Small intestine (tissue), 16 donors: ENCODE data around the gene CNDP2. TPM values are rescaled to one million over a fixed set of nuclear protein-coding genes. Genes with fewer than 3 reads are reported as not detected.

Experiments
- DNase-seq, 2 donors: peaks; one replicate each; pipeline versions ENCODE4 v3.0.0 to v3.0.0-alpha.2; 2013
- FAIRE-seq: peaks from 2 replicates; lab custom pipeline; 2012; peaks lifted over from hg19 to GRCh38; lab: Jason Lieb, UNC
- H3K27ac ChIP-seq, 3 donors: one replicate each; pipeline ENCODE4 v1.5.1; 2013; ENCODE audit warnings: low read length in 2 of 3, mild to moderate bottlenecking in 2 of 3, control low read depth in 1 of 3, inconsistent platforms in 1 of 3, low read depth in 1 of 3, moderate library complexity in 1 of 3
- H3K27me3 ChIP-seq, 3 donors: one replicate each; pipeline ENCODE4 v1.6.1; 2013; ENCODE audit warnings: low read length in 3 of 3, inconsistent platforms in 1 of 3; ENCODE audit not compliant: control insufficient read depth in 3 of 3, insufficient read depth in 3 of 3
- H3K36me3 ChIP-seq, 3 donors: one replicate each; pipeline ENCODE4 v1.6.1; 2013; ENCODE audit warnings: low read length in 3 of 3, inconsistent platforms in 1 of 3, low read depth in 1 of 3, mild to moderate bottlenecking in 1 of 3, moderate library complexity in 1 of 3; ENCODE audit not compliant: control insufficient read depth in 3 of 3, insufficient read depth in 2 of 3
- H3K4me1 ChIP-seq, 3 donors: one replicate each; pipeline ENCODE4 v1.6.1; 2013; ENCODE audit warnings: low read length in 2 of 3, inconsistent platforms in 1 of 3, low read depth in 1 of 3, mild to moderate bottlenecking in 1 of 3, moderate library complexity in 1 of 3; ENCODE audit not compliant: control insufficient read depth in 3 of 3, insufficient read depth in 2 of 3
- H3K4me3 ChIP-seq, 3 donors: one replicate each; pipeline ENCODE4 v1.5.1; 2013; ENCODE audit warnings: low read length in 3 of 3, control low read depth in 1 of 3, inconsistent platforms in 1 of 3, low read depth in 1 of 3, mild to moderate bottlenecking in 1 of 3, moderate library complexity in 1 of 3
- H3K9me3 ChIP-seq, 2 donors: one replicate each; pipeline ENCODE4 v1.6.1; 2013; ENCODE audit warnings: low read depth in 1 of 2, low read length in 1 of 2; ENCODE audit not compliant: control insufficient read depth in 2 of 2, insufficient read depth in 1 of 2
- WGBS, 3 donors: extraction: QIAGEN DNeasy Blood & Tissue Kit; methylation state at CpG; one replicate each; pipeline ENCODE4 v1.1.7; 2013; 5-methylcytosine and 5-hydroxymethylcytosine counted together
- long read RNA-seq, 10 donors: transcript quantifications; one replicate each; lab custom pipeline, GENCODE V29; 2026
- polyA plus RNA-seq, 4 donors: library from polyadenylated mRNA; stranded (reverse) in 3 of 4; unstranded in 1 of 4; fragments of 200-250 nt in 3 of 4; fragments of 120-200 nt in 1 of 4; gene quantifications; one replicate each; pipeline versions ENCODE4 v1.2.1 to v1.2.3, GENCODE V29; 2013
- donor health status: healthy with polysubstance abuse.
- donor health status: control.
- donor health status: control.
- donor health status: Bipolar disorder and iron deficiency.
- donor health status: healthy.

The CNDP2 gene
- polyA plus RNA-seq, result 100 to 1,000 TPM; 215 to 423 (median 327) TPM
- long read RNA-seq, donor 1, result 0 reads
- long read RNA-seq, donor 2, full-length matches to known transcripts, result 17 of 45 reads
- long read RNA-seq, donor 2, partial matches to known transcripts, result 28 of 45 reads
- long read RNA-seq, donor 2, other reads (novel, unspliced or antisense), result 0 of 45 reads
- long read RNA-seq, donor 3, full-length matches to known transcripts, result 17 of 48 reads
- long read RNA-seq, donor 3, partial matches to known transcripts, result 31 of 48 reads
- long read RNA-seq, donor 3, other reads (novel, unspliced or antisense), result 0 of 48 reads
- long read RNA-seq, donor 4, partial matches to known transcripts, result 0 of 1 reads
- long read RNA-seq, donor 4, other reads (novel, unspliced or antisense), result 0 of 1 reads
- long read RNA-seq, donor 5, full-length matches to known transcripts, result 4 of 9 reads
- long read RNA-seq, donor 5, partial matches to known transcripts, result 5 of 9 reads
- long read RNA-seq, donor 5, other reads (novel, unspliced or antisense), result 0 of 9 reads
- long read RNA-seq, donor 6, full-length matches to known transcripts, result 19 of 28 reads
- long read RNA-seq, donor 6, partial matches to known transcripts, result 9 of 28 reads
- long read RNA-seq, donor 6, other reads (novel, unspliced or antisense), result 0 of 28 reads
- long read RNA-seq, donor 7, full-length matches to known transcripts, result 16 of 37 reads
- long read RNA-seq, donor 7, partial matches to known transcripts, result 21 of 37 reads
- long read RNA-seq, donor 7, other reads (novel, unspliced or antisense), result 0 of 37 reads
- long read RNA-seq, donor 8, result 0 reads
- long read RNA-seq, donor 9, full-length matches to known transcripts, result 6 of 6 reads
- long read RNA-seq, donor 9, partial matches to known transcripts, result 0 of 6 reads
- long read RNA-seq, donor 9, other reads (novel, unspliced or antisense), result 0 of 6 reads
- long read RNA-seq, donor 10, full-length matches to known transcripts, result 20 of 38 reads
- long read RNA-seq, donor 10, partial matches to known transcripts, result 18 of 38 reads
- long read RNA-seq, donor 10, other reads (novel, unspliced or antisense), result 0 of 38 reads

- H3K27me3 ChIP-seq, result no peaks in the 10 kb centered on the region
- peaks cover 0 to 14% (median 0%) of the 10 kb centered on the region in 3 donors for H3K36me3 ChIP-seq
- peaks cover 6 to 30% (median 19%) of the 10 kb centered on the region in 3 donors for H3K4me1 ChIP-seq
- 0% methylated on average over 61 to 71 of the region's 71 CpGs for WGBS, 3 donors
- H3K9me3 ChIP-seq, result peaks cover 0 to 8% of the 10 kb centered on the region in 2 donors
- H3K4me3 ChIP-seq, result peak within 1 kb of the TSS; percentile 77 to 87 (median 80)
- FAIRE-seq (no peak), DNase-seq (peak; percentile 100)
- peak within 1 kb of the TSS; percentile 94 to 97 (median 97) for H3K27ac ChIP-seq
These were observed at the start of gene CNDP2 for GRCh38 chr18:74495581-74496507. Gene CNDP2, plus strand, starts transcription at chr18:74496363. Its CDS starts 3,611 bp downstream, at chr18:74499974.

GRCh38 chr18:74446631-74447403, 49.3 kb upstream of the CNDP2 start:
- FAIRE-seq (no peak), DNase-seq (no peak)
- Histone ChIP-seq H3K4me3 (no peak overlapping the region), H3K27me3 (peaks cover 0 to 2% (median 0%) of the 10 kb centered on the region in 3 donors), H3K36me3 (no peaks in the 10 kb centered on the region), H3K4me1 (peaks cover 0 to 4% (median 3%) of the 10 kb centered on the region in 3 donors), H3K9me3 (no peaks in the 10 kb centered on the region), H3K27ac (no peak overlapping the region)
- WGBS, 3 donors, result 91 to 95% (median 94%) methylated on average over 35 to 38 of the region's 38 CpGs

DNA sequence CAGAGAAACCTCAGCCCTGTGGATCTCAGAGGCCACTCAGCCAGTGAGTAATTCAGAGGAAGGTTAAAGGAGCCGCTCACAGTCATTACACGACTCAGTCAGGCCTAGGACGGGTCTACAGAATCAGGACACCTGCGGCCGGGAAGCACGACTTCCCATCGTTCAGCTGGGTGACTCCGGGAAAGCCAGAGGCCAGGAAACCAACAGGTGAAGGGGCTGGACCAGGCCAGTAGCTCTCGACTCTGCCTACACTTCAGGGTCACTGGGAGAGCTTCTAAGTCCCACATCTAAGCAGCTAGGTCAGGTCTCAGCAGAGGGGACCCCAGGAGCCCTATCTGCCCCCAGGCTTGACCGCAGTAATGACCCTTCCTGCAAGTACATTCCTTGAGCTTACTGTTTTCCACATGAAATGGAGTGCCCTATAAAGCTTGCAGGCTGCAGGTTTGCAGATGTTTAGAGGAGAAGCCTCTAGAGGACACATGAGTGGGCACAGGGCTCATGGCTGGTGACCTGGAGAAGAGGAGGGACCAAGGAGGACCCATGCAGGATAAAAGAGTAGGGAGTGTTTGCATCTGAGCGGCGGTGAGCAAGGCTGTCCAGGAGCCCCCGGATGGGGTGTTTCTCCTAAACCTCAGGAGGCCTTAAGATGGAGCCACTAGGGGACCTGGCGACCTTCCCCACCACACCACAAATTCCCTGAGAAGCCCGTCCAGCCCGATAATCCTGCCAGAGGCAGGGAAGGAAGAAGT, 48.6 kb upstream of the CNDP2 start:
- peaks cover 0 to 2% (median 0%) of the 10 kb centered on the region in 3 donors for H3K27me3 ChIP-seq
- H3K27ac ChIP-seq, result no peak overlapping the region
- H3K36me3 ChIP-seq, result no peaks in the 10 kb centered on the region
- DNase-seq, result no peak
- WGBS, 3 donors, result 90 to 91% (median 91%) methylated on average over 16 of the region's 16 CpGs
- H3K4me3 ChIP-seq, result no peak overlapping the region
- no peaks in the 10 kb centered on the region for H3K9me3 ChIP-seq
- FAIRE-seq, result no peak
- H3K4me1 ChIP-seq, result peaks cover 0 to 4% (median 3%) of the 10 kb centered on the region in 3 donors

- Histone ChIP-seq H3K36me3 (no peaks in the 10 kb centered on the region), H3K4me3 (no peak overlapping the region), H3K4me1 (peaks cover 0 to 4% (median 3%) of the 10 kb centered on the region in 3 donors), H3K9me3 (no peaks in the 10 kb centered on the region), H3K27ac (no peak overlapping the region), H3K27me3 (peaks cover 0 to 18% (median 7%) of the 10 kb centered on the region in 3 donors)
- DNase-seq (peak in 1 of 2 donors; percentile 19), FAIRE-seq (no peak)
- WGBS, 3 donors, result 57 to 70% (median 63%) methylated on average over 7 of the region's 7 CpGs
These were observed 45.5 kb upstream of the CNDP2 start for GRCh38 chr18:74450626-74451025.

GRCh38 chr18:74451148-74451547, 45.0 kb upstream of the CNDP2 start:
- FAIRE-seq (no peak), DNase-seq (peak in 1 of 2 donors; percentile 54)
- H3K36me3 ChIP-seq, result no peaks in the 10 kb centered on the region
- no peak overlapping the region for H3K27ac ChIP-seq
- WGBS, 3 donors, result 35 to 74% (median 62%) methylated on average over 11 of the region's 11 CpGs
- H3K4me3 ChIP-seq, result no peak overlapping the region
- peaks cover 0 to 4% (median 3%) of the 10 kb centered on the region in 3 donors for H3K4me1 ChIP-seq
- no peaks in the 10 kb centered on the region for H3K9me3 ChIP-seq
- H3K27me3 ChIP-seq, result peaks cover 2 to 23% (median 9%) of the 10 kb centered on the region in 3 donors

- WGBS, 3 donors, result 64 to 77% (median 69%) methylated on average over 7 of the region's 7 CpGs
- Histone ChIP-seq H3K4me3 (no peak overlapping the region), H3K4me1 (peaks cover 0 to 4% (median 3%) of the 10 kb centered on the region in 3 donors), H3K27me3 (peaks cover 9 to 38% (median 11%) of the 10 kb centered on the region in 3 donors), H3K9me3 (no peaks in the 10 kb centered on the region), H3K27ac (no peak overlapping the region), H3K36me3 (no peaks in the 10 kb centered on the region)
- no peak for FAIRE-seq
- no peak for DNase-seq
These were observed 43.1 kb upstream of the CNDP2 start for GRCh38 chr18:74453016-74453566.
